K562 (cell line): ENCODE results near the gene SPCS2. TPM values are rescaled to one million over a fixed set of nuclear protein-coding genes. Genes with fewer than 3 reads are reported as not detected.
A peak's percentile ranks its signal among the peaks of the same experiment; 100 is the strongest.

Experiments
- BMI1 ChIP-seq: fragments of 150-350 bp; IDR thresholded peaks from 2 replicates; pipeline ENCODE4 v1.6.1; 2014; ENCODE audit warnings: low read length
- BRCA1 ChIP-seq, 2 experiments: fragments of 450-650 bp in 1 of 2; sonication (generic) in 1 of 2; formaldehyde crosslinking in 1 of 2; IDR thresholded peaks; 2 replicates each; pipeline versions ENCODE4 v1.5.0 to v1.6.1; 2017 to 2020; ENCODE audit warnings: mild to moderate bottlenecking in 1 of 2, missing genetic modification reagents in 1 of 2
- FOXA1 ChIP-seq: fragments of 450-650 bp; IDR thresholded peaks from 2 replicates; pipeline ENCODE4 v1.6.1; 2016; ENCODE audit warnings: mild to moderate bottlenecking, borderline replicate concordance
- HLTF ChIP-seq: fragments of 450-650 bp; IDR thresholded peaks from 2 replicates; pipeline ENCODE4 v1.6.1; 2016
- MCM7 ChIP-seq, 2 experiments: fragments of 450-650 bp; IDR thresholded peaks; 2 replicates each; pipeline ENCODE4 v1.6.1; 2016 to 2018
- MXI1 ChIP-seq: IDR thresholded peaks from 2 replicates; pipeline ENCODE4 v1.6.1; 2011; ENCODE audit warnings: low read depth, mild to moderate bottlenecking, improper control_type of control experiment, low read length
- NFE2 ChIP-seq: IDR thresholded peaks from 2 replicates; pipeline ENCODE4 v1.6.1; 2014; ENCODE audit warnings: antibody characterized with exemption, low read depth
- PHF21A ChIP-seq: fragments of 450-650 bp; IDR thresholded peaks from 2 replicates; pipeline ENCODE4 v1.6.1; 2017; ENCODE audit warnings: low read depth, borderline replicate concordance
- POLR2H ChIP-seq: IDR thresholded peaks from 2 replicates; pipeline ENCODE4 v1.6.1; 2016; ENCODE audit warnings: missing genetic modification characterization, low read depth, mild to moderate bottlenecking, control low read depth, missing compliant biosample characterization, moderate library complexity
- PTTG1 ChIP-seq: fragments of 450-650 bp; IDR thresholded peaks from 2 replicates; pipeline ENCODE4 v1.6.1; 2016; ENCODE audit warnings: low read depth, mild to moderate bottlenecking, missing genetic modification characterization, missing compliant biosample characterization
- RNF2 ChIP-seq: sonication (generic); IDR thresholded peaks from 2 replicates; pipeline ENCODE4 v1.6.1; 2016
- SMAD1 ChIP-seq: fragments of 150-350 bp; IDR thresholded peaks from 2 replicates; pipeline ENCODE4 v1.6.1; 2014; ENCODE audit warnings: low read length, low read depth; ENCODE audit not compliant: partially characterized antibody
- SMAD4 ChIP-seq: fragments of 250-450 bp; sonication (Bioruptor Pico); conservative IDR thresholded peaks from 2 replicates; pipeline ENCODE4 v1.8.0; 2021; ENCODE audit warnings: inconsistent platforms, mild to moderate bottlenecking, moderate library complexity
- TAF1 ChIP-seq: IDR thresholded peaks from 2 replicates; pipeline ENCODE4 v1.6.1; 2011; ENCODE audit warnings: mild to moderate bottlenecking, low read length, moderate library complexity; ENCODE audit not compliant: insufficient read depth, control insufficient read depth, severe bottlenecking; ENCODE audit errors: extremely low read depth
- TAF7 ChIP-seq: fragments of 450-650 bp; IDR thresholded peaks from 2 replicates; pipeline ENCODE4 v1.6.1; 2016; ENCODE audit warnings: missing genetic modification characterization, missing compliant biosample characterization
- TEAD2 ChIP-seq: fragments of 450-650 bp; IDR thresholded peaks from 2 replicates; pipeline ENCODE4 v1.6.1; 2016; ENCODE audit warnings: missing genetic modification characterization, control low read depth, missing compliant biosample characterization
- XRCC5 ChIP-seq: fragments of 200-400 bp; formaldehyde crosslinking; IDR thresholded peaks from 2 replicates; pipeline ENCODE4 v1.6.1; 2017; ENCODE audit warnings: low read depth, mild to moderate bottlenecking, low read length
- ZBTB8A ChIP-seq: fragments of 450-650 bp; IDR thresholded peaks from 2 replicates; pipeline ENCODE4 v1.6.1; 2018; ENCODE audit warnings: mild to moderate bottlenecking, moderate library complexity; ENCODE audit not compliant: partially characterized antibody
- ZFP36 ChIP-seq: fragments of 150-350 bp; IDR thresholded peaks from 2 replicates; pipeline ENCODE4 v1.6.1; 2018; ENCODE audit warnings: low read length, low read depth; ENCODE audit not compliant: partially characterized antibody
- ZNF589 ChIP-seq: fragments of 200-800 bp; sonication (Bioruptor generic); IDR thresholded peaks from 2 replicates; pipeline ENCODE4 v1.6.1; 2016; ENCODE audit warnings: low read depth, missing genetic modification characterization, missing compliant biosample characterization
- polyA plus RNA-seq, 8 experiments: library from polyadenylated mRNA; depleted of rRNA in 4 of 8; stranded (reverse) in 5 of 8; unstranded in 3 of 8; fragments of >200 nt; fragmentation: Nextera tagmentation in 2 of 8; fragmentation: Illumina TruSeq in 1 of 8; extraction: Ambion mirVana in 2 of 8; extraction: Trizol in 1 of 8; gene quantifications; 2 replicates each; pipeline versions ENCODE4 v1.2.1 to v1.2.3, GENCODE V29; 2011 to 2014; ENCODE audit warnings: inconsistent platforms in 1 of 8, missing spikeins in 1 of 8
- total RNA-seq, 7 experiments: library from RNA; depleted of rRNA in 6 of 7; stranded (reverse); fragments of >200 nt in 6 of 7; fragmentation: Illumina TruSeq in 2 of 7; extraction: Trizol in 2 of 7; gene quantifications; 2 replicates each; pipeline versions ENCODE4 v1.2.1 to v1.2.3, GENCODE V29; 2011 to 2021; ENCODE audit warnings: low replicate concordance in 1 of 7
- TF ChIP-seq, protein P1 (sequence below), 2 experiments: fragments of 450-650 bp; IDR thresholded peaks; 2 replicates each; pipeline ENCODE4 v1.6.1; 2018; ENCODE audit warnings: mild to moderate bottlenecking in 2 of 2, low read depth in 1 of 2; ENCODE audit not compliant: partially characterized antibody in 2 of 2
- TF ChIP-seq, protein P2 (sequence below): sonication (generic); formaldehyde crosslinking; IDR thresholded peaks from 2 replicates; pipeline ENCODE4 v1.8.1; 2023; ENCODE audit warnings: mild to moderate bottlenecking, missing genetic modification reagents

The SPCS2 gene
- total and polyA plus RNA-seq, 9 of the 15 experiments (the other 6 are each of a cell fraction or from before 2014, with no cell fraction given) = 38.2 to 458 (median 193) TPM

- TF ChIP-seq ZBTB8A = no peak
- TF ChIP-seq MCM7 (IDR thresholded peaks at IDR 0.05) = no peak
- no peak for TF ChIP-seq TEAD2 (tag)
- TF ChIP-seq PTTG1 (tag) = no peak
- TF ChIP-seq XRCC5 = no peak
- no peak for TF ChIP-seq BMI1
- TF ChIP-seq MXI1 = peak; percentile 42; the same call in 1 of the 2 replicates
- peak; percentile 83 for TF ChIP-seq POLR2H (tag)
- TF ChIP-seq BRCA1 (IDR thresholded peaks at IDR 0.05) = no peak
- TF ChIP-seq BRCA1 (CRISPR knock-in tag; IDR thresholded peaks at IDR 0.05) = no peak
- TF ChIP-seq HLTF = no peak
- TF ChIP-seq PHF21A = no peak
- TF ChIP-seq, protein P1, sequence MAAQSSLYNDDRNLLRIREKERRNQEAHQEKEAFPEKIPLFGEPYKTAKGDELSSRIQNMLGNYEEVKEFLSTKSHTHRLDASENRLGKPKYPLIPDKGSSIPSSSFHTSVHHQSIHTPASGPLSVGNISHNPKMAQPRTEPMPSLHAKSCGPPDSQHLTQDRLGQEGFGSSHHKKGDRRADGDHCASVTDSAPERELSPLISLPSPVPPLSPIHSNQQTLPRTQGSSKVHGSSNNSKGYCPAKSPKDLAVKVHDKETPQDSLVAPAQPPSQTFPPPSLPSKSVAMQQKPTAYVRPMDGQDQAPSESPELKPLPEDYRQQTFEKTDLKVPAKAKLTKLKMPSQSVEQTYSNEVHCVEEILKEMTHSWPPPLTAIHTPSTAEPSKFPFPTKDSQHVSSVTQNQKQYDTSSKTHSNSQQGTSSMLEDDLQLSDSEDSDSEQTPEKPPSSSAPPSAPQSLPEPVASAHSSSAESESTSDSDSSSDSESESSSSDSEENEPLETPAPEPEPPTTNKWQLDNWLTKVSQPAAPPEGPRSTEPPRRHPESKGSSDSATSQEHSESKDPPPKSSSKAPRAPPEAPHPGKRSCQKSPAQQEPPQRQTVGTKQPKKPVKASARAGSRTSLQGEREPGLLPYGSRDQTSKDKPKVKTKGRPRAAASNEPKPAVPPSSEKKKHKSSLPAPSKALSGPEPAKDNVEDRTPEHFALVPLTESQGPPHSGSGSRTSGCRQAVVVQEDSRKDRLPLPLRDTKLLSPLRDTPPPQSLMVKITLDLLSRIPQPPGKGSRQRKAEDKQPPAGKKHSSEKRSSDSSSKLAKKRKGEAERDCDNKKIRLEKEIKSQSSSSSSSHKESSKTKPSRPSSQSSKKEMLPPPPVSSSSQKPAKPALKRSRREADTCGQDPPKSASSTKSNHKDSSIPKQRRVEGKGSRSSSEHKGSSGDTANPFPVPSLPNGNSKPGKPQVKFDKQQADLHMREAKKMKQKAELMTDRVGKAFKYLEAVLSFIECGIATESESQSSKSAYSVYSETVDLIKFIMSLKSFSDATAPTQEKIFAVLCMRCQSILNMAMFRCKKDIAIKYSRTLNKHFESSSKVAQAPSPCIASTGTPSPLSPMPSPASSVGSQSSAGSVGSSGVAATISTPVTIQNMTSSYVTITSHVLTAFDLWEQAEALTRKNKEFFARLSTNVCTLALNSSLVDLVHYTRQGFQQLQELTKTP (IDR thresholded peaks at IDR 0.05; ENCODE audit: low read depth in 1 of 2, partially characterized antibody in 2 of 2) = peak in 1 of 2 experiments; percentile 93
- peak; percentile 93 for TF ChIP-seq SMAD4 (CRISPR knock-in tag)
- TF ChIP-seq, protein P2, sequence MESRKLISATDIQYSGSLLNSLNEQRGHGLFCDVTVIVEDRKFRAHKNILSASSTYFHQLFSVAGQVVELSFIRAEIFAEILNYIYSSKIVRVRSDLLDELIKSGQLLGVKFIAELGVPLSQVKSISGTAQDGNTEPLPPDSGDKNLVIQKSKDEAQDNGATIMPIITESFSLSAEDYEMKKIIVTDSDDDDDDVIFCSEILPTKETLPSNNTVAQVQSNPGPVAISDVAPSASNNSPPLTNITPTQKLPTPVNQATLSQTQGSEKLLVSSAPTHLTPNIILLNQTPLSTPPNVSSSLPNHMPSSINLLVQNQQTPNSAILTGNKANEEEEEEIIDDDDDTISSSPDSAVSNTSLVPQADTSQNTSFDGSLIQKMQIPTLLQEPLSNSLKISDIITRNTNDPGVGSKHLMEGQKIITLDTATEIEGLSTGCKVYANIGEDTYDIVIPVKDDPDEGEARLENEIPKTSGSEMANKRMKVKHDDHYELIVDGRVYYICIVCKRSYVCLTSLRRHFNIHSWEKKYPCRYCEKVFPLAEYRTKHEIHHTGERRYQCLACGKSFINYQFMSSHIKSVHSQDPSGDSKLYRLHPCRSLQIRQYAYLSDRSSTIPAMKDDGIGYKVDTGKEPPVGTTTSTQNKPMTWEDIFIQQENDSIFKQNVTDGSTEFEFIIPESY (CRISPR knock-in tag) = peak; percentile 57; the same call in 1 of the 2 replicates
- peak; percentile 97 for TF ChIP-seq TAF1
- peak; percentile 27 for TF ChIP-seq SMAD1
- TF ChIP-seq TAF7 (tag) = peak; percentile 87
- TF ChIP-seq ZNF589 = no peak
- TF ChIP-seq ZFP36 = no peak
- TF ChIP-seq FOXA1 = no peak
- TF ChIP-seq RNF2 = peak; percentile 32; the same call in 1 of the 2 replicates
- no peak for TF ChIP-seq NFE2
These were observed at the start of gene SPCS2, which contains the start of gene XRRA1 (continued) for GRCh38 chr11:74948898-74949752.
